GM19240 (cell line): ENCODE data around the gene TRAPPC11.
"Not testable (repeated sequence)": the region's sequence is repeated elsewhere in the genome, so short reads cannot be mapped to it uniquely, and the experiment has no call there.

ENCODE experiments used
- DNase-seq: peaks from one replicate; pipeline ENCODE4 v3.0.0; 2011; ENCODE audit warnings: low spot score; ENCODE audit not compliant: insufficient read length

Gene TRAPPC11

GRCh38 chr4:183659029-183659871, at the start of gene TRAPPC11, which contains the start of gene RWDD4:
TSS of gene TRAPPC11 (plus strand) at chr4:183659293. CDS start at chr4:183663868, 4,575 bp downstream.
TSS of gene RWDD4 (minus strand) at chr4:183659185. CDS start at chr4:183658952, 233 bp downstream.
- peak; percentile 88 for DNase-seq

- no peak for DNase-seq
Observed at GRCh38 chr4:183610033-183610432, 49.1 kb upstream of the TRAPPC11 start.

GRCh38 chr4:183610613-183611012, 48.5 kb upstream of the TRAPPC11 start:
- no peak for DNase-seq

- DNase-seq: no peak
Observed at GRCh38 chr4:183611210-183611830, 47.8 kb upstream of the TRAPPC11 start.

- no peak for DNase-seq
Observed at GRCh38 chr4:183612329-183613250, 46.5 kb upstream of the TRAPPC11 start.

GRCh38 chr4:183617075-183617474, 42.0 kb upstream of the TRAPPC11 start:
- no peak for DNase-seq

GRCh38 chr4:183618681-183619080, 40.4 kb upstream of the TRAPPC11 start:
- DNase-seq: no peak

GRCh38 chr4:183620421-183620820, 38.7 kb upstream of the TRAPPC11 start:
- DNase-seq: no peak

GRCh38 chr4:183621875-183622274, 37.2 kb upstream of the TRAPPC11 start:
- no peak for DNase-seq

- DNase-seq: no peak
Observed at GRCh38 chr4:183624548-183624947, 34.5 kb upstream of the TRAPPC11 start.

GRCh38 chr4:183626168-183626567, 32.9 kb upstream of the TRAPPC11 start:
- DNase-seq: no peak

- not testable (repeated sequence) for DNase-seq
Observed at GRCh38 chr4:183627286-183627685, 31.8 kb upstream of the TRAPPC11 start.

- DNase-seq: no peak
Observed at GRCh38 chr4:183627979-183628588, 31.0 kb upstream of the TRAPPC11 start.

GRCh38 chr4:183631577-183632198, 27.4 kb upstream of the TRAPPC11 start:
- DNase-seq: no peak

GRCh38 chr4:183632689-183633088, 26.4 kb upstream of the TRAPPC11 start:
- DNase-seq: no peak

- DNase-seq: no peak
Observed at GRCh38 chr4:183633476-183634400, 25.4 kb upstream of the TRAPPC11 start.

GRCh38 chr4:183635321-183635720, 23.8 kb upstream of the TRAPPC11 start:
- no peak for DNase-seq

GRCh38 chr4:183635741-183636140, 23.4 kb upstream of the TRAPPC11 start:
- no peak for DNase-seq

GRCh38 chr4:183636503-183636902, 22.6 kb upstream of the TRAPPC11 start:
- DNase-seq: no peak

GRCh38 chr4:183636923-183637322, 22.2 kb upstream of the TRAPPC11 start:
- no peak for DNase-seq
